H1 (cell line): ENCODE measurements around the gene AUH.

Experiments
- CTCF ChIP-seq, 3 experiments: IDR thresholded peaks; 1 replicate in 2 of 3; 2 replicates in 1 of 3; pipeline versions ENCODE4 v1.5.1 to v1.6.1; 2011; ENCODE audit warnings: low read length in 3 of 3, mild to moderate bottlenecking in 3 of 3, inconsistent platforms in 2 of 3, low read depth in 1 of 3, moderate library complexity in 1 of 3; ENCODE audit not compliant: insufficient read depth in 1 of 3; ENCODE audit errors: control extremely low read depth in 1 of 3
- EZH2 ChIP-seq: fragments of 200-600 bp; sonication (generic); IDR thresholded peaks from 2 replicates; pipeline ENCODE4 v1.7.1; 2012; ENCODE audit warnings: low read depth, mild to moderate bottlenecking, moderate library complexity, low read length, inconsistent platforms; ENCODE audit not compliant: severe bottlenecking
- FOSL1 ChIP-seq: IDR thresholded peaks from 2 replicates; pipeline ENCODE4 v1.6.1; 2011; ENCODE audit warnings: mild to moderate bottlenecking, low read depth, low read length, moderate library complexity; ENCODE audit not compliant: insufficient read depth
- MAX ChIP-seq: IDR thresholded peaks from 2 replicates; pipeline ENCODE4 v1.6.1; 2012; ENCODE audit warnings: inconsistent platforms
- POLR2A ChIP-seq, 2 experiments: IDR thresholded peaks; 1 replicate in 1 of 2; 2 replicates in 1 of 2; pipeline ENCODE4 v1.6.1; 2011; ENCODE audit warnings: low read depth in 2 of 2, low read length in 2 of 2, mild to moderate bottlenecking in 2 of 2; ENCODE audit errors: control extremely low read depth in 1 of 2
- POLR2AphosphoS5 ChIP-seq: IDR thresholded peaks from 2 replicates; pipeline ENCODE4 v1.6.1; 2011; ENCODE audit warnings: low read depth, low read length
- RXRA ChIP-seq: IDR thresholded peaks from 2 replicates; pipeline ENCODE4 v1.6.1; 2011; ENCODE audit warnings: low read depth, mild to moderate bottlenecking, low read length, moderate library complexity; ENCODE audit not compliant: insufficient read depth
- SIN3A ChIP-seq, 2 experiments: IDR thresholded peaks in 1 of 2; conservative IDR thresholded peaks in 1 of 2; 2 replicates each; pipeline ENCODE4 v1.6.1; 2011 to 2012; ENCODE audit warnings: low read length in 2 of 2, improper control_type of control experiment in 1 of 2, low read depth in 1 of 2, mild to moderate bottlenecking in 1 of 2
- SP1 ChIP-seq: IDR thresholded peaks from 2 replicates; pipeline ENCODE4 v1.6.1; 2011; ENCODE audit warnings: low read depth, low read length

DNA sequence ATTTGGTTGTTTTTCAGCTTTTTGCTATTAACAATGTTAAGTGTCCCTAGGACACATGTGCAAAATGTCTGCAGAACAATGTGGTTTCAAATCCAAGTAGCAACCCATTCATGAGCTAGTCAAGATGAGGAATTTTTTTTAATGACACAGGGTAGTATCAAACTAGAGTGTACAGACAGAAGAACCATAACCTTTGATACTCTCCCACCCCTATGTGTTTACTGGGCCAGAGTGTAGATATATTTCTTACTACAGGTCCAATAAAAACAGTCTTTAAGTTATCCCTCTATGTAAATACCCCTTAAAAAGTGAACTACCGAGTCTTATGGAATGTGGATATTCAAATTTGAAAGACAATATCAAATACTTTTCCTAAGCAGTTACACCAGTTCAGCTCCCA, 45.6 kb downstream of the AUH start:
- TF ChIP-seq FOSL1 (no peak), SP1 (no peak), CTCF (IDR thresholded peaks at IDR 0.05; ENCODE audit: control extremely low read depth in 1 of 3, insufficient read depth in 1 of 3, low read depth in 1 of 3, low read length in 3 of 3) (no peak), POLR2A (IDR thresholded peaks at IDR 0.05; ENCODE audit: control extremely low read depth in 1 of 2, low read depth in 2 of 2, low read length in 2 of 2) (no peak), SIN3A (conservative IDR thresholded peaks at IDR 0.05 in 1 of 2, IDR thresholded peaks at IDR 0.05 in 1 of 2; ENCODE audit: low read depth in 1 of 2, low read length in 2 of 2) (no peak), POLR2AphosphoS5 (no peak), MAX (no peak), EZH2 (no peak), RXRA (no peak)
